BLaER1 (cell line): ENCODE measurements around the gene CLIC4.

ENCODE experiments used
- H3K27ac ChIP-seq: shearing (Covaris generic); formaldehyde crosslinking; 2 replicates; pipeline ENCODE4 v1.8.1; 2022
- H3K27me3 ChIP-seq: shearing (Covaris generic); formaldehyde crosslinking; 2 replicates; pipeline ENCODE4 v1.8.1; 2022
- H3K36me3 ChIP-seq: shearing (Covaris generic); formaldehyde crosslinking; 2 replicates; pipeline ENCODE4 v1.8.1; 2022
- H3K4me1 ChIP-seq: shearing (Covaris generic); formaldehyde crosslinking; 2 replicates; pipeline ENCODE4 v1.8.1; 2022
- H3K4me2 ChIP-seq: shearing (Covaris generic); formaldehyde crosslinking; 2 replicates; pipeline ENCODE4 v1.8.1; 2022
- H3K4me3 ChIP-seq: shearing (Covaris generic); formaldehyde crosslinking; 2 replicates; pipeline ENCODE4 v1.8.1; 2022
- H3K9ac ChIP-seq: shearing (Covaris generic); formaldehyde crosslinking; 2 replicates; pipeline ENCODE4 v1.8.1; 2022
- H3K9me3 ChIP-seq: shearing (Covaris generic); formaldehyde crosslinking; 2 replicates; pipeline ENCODE4 v1.8.1; 2022
- H4K20me1 ChIP-seq: shearing (Covaris generic); formaldehyde crosslinking; 2 replicates; pipeline ENCODE4 v1.8.1; 2022
- Cebpa-rat ChIP-seq: shearing (Covaris generic); IDR thresholded peaks from 2 replicates; pipeline ENCODE4 v1.8.1; 2022

The CLIC4 gene

DNA sequence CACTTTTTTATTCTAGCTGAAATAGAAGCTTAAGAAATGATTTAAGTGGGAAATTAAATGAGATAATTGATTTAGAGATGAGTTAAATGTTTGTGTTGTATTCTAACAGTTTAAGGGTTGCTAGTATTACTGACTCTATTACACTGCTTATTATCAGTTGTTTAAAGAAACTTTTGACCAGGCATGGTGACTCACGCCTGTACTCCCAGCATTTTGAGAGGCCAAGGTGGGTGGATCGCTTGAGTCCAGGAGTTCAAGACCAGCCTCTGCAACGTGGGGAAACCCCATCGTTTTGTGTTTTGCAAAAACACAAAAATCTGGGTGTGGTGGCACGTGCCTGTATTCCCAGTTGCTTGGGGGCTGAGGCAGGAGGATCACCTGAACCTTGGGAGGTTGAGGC, 14.2 kb downstream of the CLIC4 start:
- peaks cover 98% of the 10 kb centered on the region for H4K20me1 ChIP-seq
- H3K4me1 ChIP-seq: peaks cover 15% of the 10 kb centered on the region
- no peak overlapping the region for H3K4me3 ChIP-seq
- no peak overlapping the region for H3K9ac ChIP-seq
- H3K4me2 ChIP-seq: no peak overlapping the region
- no peaks in the 10 kb centered on the region for H3K27me3 ChIP-seq
- H3K36me3 ChIP-seq: peaks cover 22% of the 10 kb centered on the region
- no peak for TF ChIP-seq Cebpa-rat
- no peak overlapping the region for H3K27ac ChIP-seq
- 0 out of 2 replicates have a peak, but pooled peaks cover 6% of the 10 kb centered on the region for H3K9me3 ChIP-seq

DNA sequence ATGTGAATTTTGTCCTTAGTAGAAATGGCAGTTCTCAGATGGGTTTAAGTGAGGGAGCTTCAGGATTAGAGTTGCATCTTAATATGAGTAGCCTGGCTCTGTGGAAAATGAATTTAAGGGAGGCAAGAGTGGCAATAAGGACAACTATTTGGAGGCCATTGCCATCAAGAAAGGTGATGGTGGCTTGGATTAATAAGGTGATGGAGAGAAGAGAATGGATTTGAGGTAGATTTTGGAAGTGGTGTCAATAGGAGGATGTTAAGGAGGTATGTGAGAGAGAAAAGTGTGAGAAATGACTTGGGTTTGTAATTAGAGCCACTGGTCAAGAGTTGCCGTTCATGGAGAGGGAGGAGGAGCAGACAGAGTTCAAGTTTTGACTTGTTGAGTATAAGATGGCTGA, 16.3 kb downstream of the CLIC4 start:
- H3K36me3 ChIP-seq: peaks cover 23% of the 10 kb centered on the region
- no peak overlapping the region for H3K4me2 ChIP-seq
- H3K9ac ChIP-seq: no peak overlapping the region
- H3K27ac ChIP-seq: no peak overlapping the region
- no peaks in the 10 kb centered on the region for H3K9me3 ChIP-seq
- H3K27me3 ChIP-seq: no peaks in the 10 kb centered on the region
- no peak for TF ChIP-seq Cebpa-rat
- peaks cover 15% of the 10 kb centered on the region for H3K4me1 ChIP-seq
- H3K4me3 ChIP-seq: no peak overlapping the region
- H4K20me1 ChIP-seq: peaks cover 99% of the 10 kb centered on the region

DNA sequence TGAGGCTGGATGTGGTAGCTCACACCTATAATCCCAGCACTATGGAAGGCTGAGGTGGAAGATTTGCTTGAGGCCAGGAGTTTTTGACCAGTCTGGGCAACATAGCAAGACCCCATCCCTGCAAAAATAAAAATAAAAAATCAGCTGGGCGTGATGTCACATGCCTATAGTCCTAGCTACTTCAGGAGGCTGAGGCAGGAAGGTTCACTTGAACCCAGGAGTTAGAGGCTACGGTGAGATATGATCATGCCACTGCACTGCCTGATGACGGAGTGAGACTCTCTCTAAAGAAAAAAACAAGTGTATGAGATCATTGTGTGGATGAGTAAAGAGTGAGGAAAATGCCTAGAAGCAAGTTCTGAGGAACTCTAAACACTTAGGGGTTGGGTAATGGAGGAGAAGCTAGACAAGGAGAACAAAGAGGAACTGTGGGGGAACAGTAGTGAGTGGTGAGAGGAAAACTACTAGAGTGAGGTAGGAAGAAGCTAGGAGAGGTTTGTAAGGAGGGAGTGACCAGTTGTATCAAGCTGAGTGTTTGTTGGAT, 17.0 kb downstream of the CLIC4 start:
- Histone ChIP-seq H3K4me3 (no peak overlapping the region), H3K4me2 (no peak overlapping the region), H3K4me1 (peaks cover 13% of the 10 kb centered on the region), H4K20me1 (peaks cover 99% of the 10 kb centered on the region), H3K27ac (no peak overlapping the region), H3K36me3 (peaks cover 19% of the 10 kb centered on the region), H3K9me3 (no peaks in the 10 kb centered on the region), H3K27me3 (no peaks in the 10 kb centered on the region), H3K9ac (no peak overlapping the region)
- TF ChIP-seq Cebpa-rat: no peak

DNA sequence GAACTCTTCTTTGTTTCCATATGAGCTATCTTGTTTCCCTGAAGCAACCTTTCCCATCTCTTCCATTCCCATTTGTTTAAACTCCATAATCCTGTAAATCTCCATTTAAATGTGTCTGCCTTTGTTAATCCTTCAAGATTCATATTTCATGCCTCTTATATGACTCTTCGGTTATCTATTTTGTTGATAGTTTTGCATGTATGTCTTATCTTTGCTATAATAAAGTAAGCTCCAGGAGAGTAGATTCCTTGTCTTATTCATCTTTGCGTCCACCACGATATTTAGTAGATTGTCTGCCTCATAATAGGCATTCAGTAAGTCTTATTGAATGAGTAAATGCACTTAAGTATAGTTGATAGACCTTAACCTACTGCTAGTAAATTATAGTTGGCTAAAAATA, 18.4 kb downstream of the CLIC4 start:
- Histone ChIP-seq H3K9ac (no peak overlapping the region), H3K4me2 (no peak overlapping the region), H3K27ac (no peak overlapping the region), H4K20me1 (peaks cover 98% of the 10 kb centered on the region), H3K27me3 (no peaks in the 10 kb centered on the region), H3K4me1 (peaks cover 11% of the 10 kb centered on the region), H3K4me3 (no peak overlapping the region), H3K9me3 (no peaks in the 10 kb centered on the region), H3K36me3 (peaks cover 16% of the 10 kb centered on the region)
- no peak for TF ChIP-seq Cebpa-rat

GRCh38 chr1:24764439-24764838, 19.2 kb downstream of the CLIC4 start:
- Histone ChIP-seq H3K27ac (no peak overlapping the region), H3K4me1 (peaks cover 19% of the 10 kb centered on the region), H3K4me2 (0 out of 2 replicates have a peak overlapping the region, but pooled peaks have one; percentile 9), H3K9ac (no peak overlapping the region), H3K36me3 (peaks cover 12% of the 10 kb centered on the region), H4K20me1 (peaks cover 99% of the 10 kb centered on the region), H3K27me3 (no peaks in the 10 kb centered on the region), H3K4me3 (no peak overlapping the region), H3K9me3 (no peaks in the 10 kb centered on the region)
- TF ChIP-seq Cebpa-rat: no peak

- H3K4me3 ChIP-seq: no peak overlapping the region
- no peak for TF ChIP-seq Cebpa-rat
- H4K20me1 ChIP-seq: peaks cover 99% of the 10 kb centered on the region
- H3K9me3 ChIP-seq: no peaks in the 10 kb centered on the region
- H3K4me2 ChIP-seq: no peak overlapping the region
- no peak overlapping the region for H3K27ac ChIP-seq
- no peaks in the 10 kb centered on the region for H3K27me3 ChIP-seq
- H3K4me1 ChIP-seq: peaks cover 23% of the 10 kb centered on the region
- H3K9ac ChIP-seq: no peak overlapping the region
- H3K36me3 ChIP-seq: peaks cover 9% of the 10 kb centered on the region; the same call in 1 of the 2 replicates
Measured at GRCh38 chr1:24764848-24765247, 19.6 kb downstream of the CLIC4 start.

GRCh38 chr1:24765308-24765988, 20.2 kb downstream of the CLIC4 start:
- H3K4me2 ChIP-seq: no peak overlapping the region
- no peak for TF ChIP-seq Cebpa-rat
- no peak overlapping the region for H3K9ac ChIP-seq
- H3K4me3 ChIP-seq: no peak overlapping the region
- H3K36me3 ChIP-seq: peaks cover 9% of the 10 kb centered on the region; the same call in 1 of the 2 replicates
- H4K20me1 ChIP-seq: peaks cover 99% of the 10 kb centered on the region
- H3K9me3 ChIP-seq: no peaks in the 10 kb centered on the region
- H3K27ac ChIP-seq: no peak overlapping the region
- peaks cover 29% of the 10 kb centered on the region for H3K4me1 ChIP-seq
- no peaks in the 10 kb centered on the region for H3K27me3 ChIP-seq

GRCh38 chr1:24767351-24767750, 22.1 kb downstream of the CLIC4 start:
- Histone ChIP-seq H4K20me1 (peaks cover 99% of the 10 kb centered on the region), H3K9ac (no peak overlapping the region), H3K4me3 (no peak overlapping the region), H3K4me2 (no peak overlapping the region), H3K27me3 (no peaks in the 10 kb centered on the region), H3K4me1 (peaks cover 34% of the 10 kb centered on the region), H3K36me3 (peaks cover 9% of the 10 kb centered on the region; the same call in 1 of the 2 replicates), H3K27ac (no peak overlapping the region), H3K9me3 (no peaks in the 10 kb centered on the region)
- no peak for TF ChIP-seq Cebpa-rat

GRCh38 chr1:24768873-24769605, 23.8 kb downstream of the CLIC4 start:
- no peak overlapping the region for H3K9ac ChIP-seq
- H4K20me1 ChIP-seq: peaks cover 99% of the 10 kb centered on the region
- no peak overlapping the region for H3K4me3 ChIP-seq
- H3K36me3 ChIP-seq: peaks cover 15% of the 10 kb centered on the region; the same call in 1 of the 2 replicates
- TF ChIP-seq Cebpa-rat: no peak
- no peaks in the 10 kb centered on the region for H3K9me3 ChIP-seq
- H3K4me1 ChIP-seq: peaks cover 32% of the 10 kb centered on the region
- peak overlapping the region; percentile 59 for H3K4me2 ChIP-seq
- no peak overlapping the region for H3K27ac ChIP-seq
- H3K27me3 ChIP-seq: no peaks in the 10 kb centered on the region
